ENCODE data around the gene INSM1.

INSM1 gene

DNA sequence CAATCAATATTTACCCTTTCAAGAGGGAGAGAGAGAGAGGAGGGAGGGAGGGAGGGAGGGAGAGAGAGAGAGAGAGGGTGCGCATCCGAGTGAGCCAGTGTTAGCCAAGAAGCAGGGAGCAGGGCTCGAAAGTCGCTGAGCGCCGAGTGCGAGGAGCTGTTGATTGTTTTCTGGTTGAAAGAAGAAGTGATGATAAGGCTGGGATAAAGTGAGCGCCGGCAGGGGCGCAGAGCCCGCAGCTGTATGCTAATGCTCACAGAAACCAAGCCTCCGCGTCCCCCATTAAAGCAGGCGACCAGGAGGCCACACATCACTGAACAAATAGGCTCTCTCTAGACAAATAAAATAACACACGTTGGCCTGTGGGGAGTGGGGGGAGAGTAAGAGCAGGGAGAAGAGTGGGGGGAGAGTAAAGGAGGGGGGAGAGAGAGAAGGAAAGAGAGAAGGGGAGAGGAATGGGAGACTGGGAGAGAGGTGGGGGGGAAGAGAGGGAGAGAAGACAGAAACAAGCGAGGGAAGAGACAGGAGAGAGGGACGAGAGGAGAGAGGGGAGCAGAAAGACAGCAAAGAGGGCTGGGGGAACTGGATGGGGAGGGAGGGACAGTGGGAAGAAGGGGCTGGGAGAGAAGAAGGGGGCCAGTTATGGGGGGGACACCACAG, 5.0 kb upstream of the INSM1 start:
- in situ Hi-C loops (cut with MboI; ENCODE audit: low sequenced_read_pairs), result no loop called here

DNA sequence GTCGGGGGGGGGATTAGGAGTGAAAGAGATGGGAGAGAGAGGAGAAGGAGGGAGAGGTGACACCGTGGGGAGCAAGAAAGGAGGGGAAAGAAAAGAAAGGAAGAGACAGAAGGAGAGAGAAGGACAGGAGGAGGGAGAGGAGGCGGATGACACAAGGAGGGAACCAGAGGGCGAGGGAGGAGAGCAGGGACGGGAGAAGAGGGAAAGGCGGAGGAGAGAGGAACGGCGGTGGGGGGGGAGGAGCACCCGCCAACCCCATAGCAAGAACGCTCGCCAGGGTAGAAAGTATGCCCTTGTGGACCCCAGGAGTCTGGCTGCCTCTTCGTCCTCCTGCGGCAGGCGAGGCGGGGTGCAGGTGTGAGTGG, 4.5 kb upstream of the INSM1 start:
- in situ Hi-C loops (cut with MboI; ENCODE audit: low sequenced_read_pairs), result no loop called here

DNA sequence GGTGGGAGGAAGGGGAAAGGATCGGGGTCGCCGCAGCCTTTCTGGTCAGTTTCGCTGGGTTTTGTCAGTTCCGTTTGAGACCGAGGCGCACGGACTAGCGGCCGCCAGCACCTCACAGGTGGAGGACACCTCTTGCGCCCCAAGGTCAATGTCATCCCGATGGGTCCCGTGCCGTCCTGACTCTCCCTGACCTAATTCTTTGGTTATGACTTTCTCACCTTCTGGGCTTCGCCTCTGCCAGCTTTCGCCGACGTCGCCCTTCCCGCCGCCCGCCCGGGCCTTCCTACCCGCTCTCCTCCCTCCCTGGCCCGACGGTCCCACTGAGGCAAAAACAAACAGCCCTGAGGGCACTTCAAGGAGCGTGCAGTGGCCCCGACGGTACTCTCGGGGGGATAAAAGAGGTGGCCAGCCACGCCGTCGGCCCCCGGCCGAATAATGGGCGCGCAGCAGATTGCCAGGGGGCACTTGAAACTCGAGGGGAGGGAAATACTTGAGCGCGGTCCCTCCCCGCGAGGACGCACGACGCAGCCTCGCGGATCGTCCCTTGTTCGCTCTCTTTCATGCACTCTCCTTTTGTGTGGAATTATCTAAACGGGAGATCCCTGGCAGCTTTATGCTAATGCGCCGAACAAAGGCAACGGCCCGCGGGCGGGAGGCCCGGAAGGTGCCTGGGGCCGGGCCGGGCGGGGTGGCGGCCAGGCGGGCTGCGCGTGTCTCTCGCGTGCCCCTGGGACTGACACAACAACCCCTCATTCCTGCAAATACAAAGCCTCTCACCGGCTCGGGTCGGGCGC, 3.9 kb upstream of the INSM1 start:
- in situ Hi-C loops (cut with MboI; ENCODE audit: low sequenced_read_pairs), result no loop called here

DNA sequence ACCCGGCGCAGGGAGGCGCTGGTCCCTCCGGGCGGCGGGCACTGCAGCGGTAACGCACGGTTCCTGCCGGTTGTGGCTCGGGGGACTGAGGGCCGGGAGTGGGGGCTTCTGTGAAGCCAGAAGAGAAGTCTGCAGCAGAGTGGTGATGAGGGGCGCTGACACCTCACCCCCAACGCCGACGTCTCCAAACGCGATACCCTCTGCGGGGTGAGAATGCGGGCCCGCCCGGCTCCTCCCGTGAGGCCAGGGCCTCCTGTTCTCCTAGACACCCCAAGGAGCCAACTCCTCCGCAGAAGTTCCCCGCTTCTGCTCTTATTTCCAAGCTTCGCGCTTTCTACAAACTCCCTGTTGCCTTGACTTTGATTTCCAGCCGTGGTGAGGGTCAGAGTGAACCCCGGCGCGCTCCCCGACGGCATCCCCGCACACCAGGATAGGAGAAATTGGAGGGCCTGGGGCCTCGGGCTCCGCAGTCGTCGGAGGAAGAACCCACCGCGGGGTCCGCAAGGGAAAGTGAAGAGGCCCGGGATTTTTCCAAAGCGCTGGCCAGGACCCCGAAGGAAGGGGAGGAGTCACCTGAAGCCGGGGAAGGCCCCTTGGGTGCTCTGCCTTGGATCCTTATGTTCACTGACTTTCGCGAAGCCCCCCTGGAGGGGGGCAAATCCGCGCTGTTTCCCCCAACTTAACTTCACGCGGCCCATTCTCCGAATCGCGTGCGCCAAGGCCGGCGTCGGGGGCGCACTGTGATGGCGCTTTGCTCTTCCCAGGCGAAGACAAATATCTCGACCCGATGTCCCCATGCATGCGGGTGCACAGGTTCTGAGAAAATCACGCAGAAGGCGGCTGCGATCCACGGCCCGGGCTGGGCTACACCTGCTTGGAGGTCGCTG, 3.1 kb upstream of the INSM1 start:
- in situ Hi-C loops (cut with MboI; ENCODE audit: low sequenced_read_pairs), result no loop called here

DNA sequence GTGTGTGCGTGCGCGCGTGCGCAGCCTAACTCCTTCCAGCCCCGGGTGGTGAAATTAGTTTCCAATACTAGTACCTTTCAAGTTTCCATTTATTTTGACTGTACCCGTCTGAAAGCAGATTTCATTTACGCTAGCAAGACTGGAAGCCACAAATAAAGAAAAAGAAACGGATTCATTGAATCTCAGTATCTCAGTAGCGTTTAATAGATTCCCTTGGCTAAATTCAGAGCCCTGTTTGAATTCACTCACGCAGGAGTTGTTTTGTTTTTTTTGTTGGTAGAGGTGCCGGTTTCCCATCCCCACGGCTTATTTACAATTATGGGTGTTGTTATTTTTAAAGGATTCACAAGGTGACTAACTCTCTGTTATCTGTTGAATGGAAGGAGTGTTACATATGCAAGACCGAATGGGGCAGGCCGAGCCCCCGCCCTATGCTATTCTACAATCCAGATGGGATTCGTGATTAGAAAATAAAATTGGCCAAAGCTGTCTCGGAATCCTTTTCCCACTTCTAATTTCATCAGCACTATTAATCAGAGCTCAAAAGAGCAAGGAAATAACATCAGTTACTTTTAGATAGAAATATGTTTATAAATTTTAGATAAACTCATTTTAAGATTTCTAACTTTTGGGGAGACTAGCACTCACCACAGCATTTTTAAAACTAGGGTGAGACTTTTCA, 2.3 kb upstream of the INSM1 start:
- in situ Hi-C loops (cut with MboI; ENCODE audit: low sequenced_read_pairs), result no loop called here

DNA sequence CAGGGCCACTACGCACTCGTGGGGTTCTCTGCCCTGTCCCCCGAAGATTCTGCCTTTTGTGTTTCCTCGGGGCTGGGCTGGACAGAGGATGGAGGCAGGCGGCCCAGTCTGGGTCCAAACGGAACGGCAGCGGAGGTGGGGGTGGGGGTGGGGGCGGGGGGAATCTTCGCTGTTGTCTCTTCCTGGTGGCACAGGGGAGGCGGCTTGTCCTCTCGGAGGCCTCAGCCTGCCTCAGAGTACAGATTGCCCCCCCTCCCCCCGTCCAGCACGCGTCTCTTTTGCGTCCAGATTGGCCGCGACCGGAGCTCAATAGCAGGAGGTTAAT, 1.4 kb upstream of the INSM1 start:
- in situ Hi-C loops (cut with MboI; ENCODE audit: low sequenced_read_pairs), result no loop called here

DNA sequence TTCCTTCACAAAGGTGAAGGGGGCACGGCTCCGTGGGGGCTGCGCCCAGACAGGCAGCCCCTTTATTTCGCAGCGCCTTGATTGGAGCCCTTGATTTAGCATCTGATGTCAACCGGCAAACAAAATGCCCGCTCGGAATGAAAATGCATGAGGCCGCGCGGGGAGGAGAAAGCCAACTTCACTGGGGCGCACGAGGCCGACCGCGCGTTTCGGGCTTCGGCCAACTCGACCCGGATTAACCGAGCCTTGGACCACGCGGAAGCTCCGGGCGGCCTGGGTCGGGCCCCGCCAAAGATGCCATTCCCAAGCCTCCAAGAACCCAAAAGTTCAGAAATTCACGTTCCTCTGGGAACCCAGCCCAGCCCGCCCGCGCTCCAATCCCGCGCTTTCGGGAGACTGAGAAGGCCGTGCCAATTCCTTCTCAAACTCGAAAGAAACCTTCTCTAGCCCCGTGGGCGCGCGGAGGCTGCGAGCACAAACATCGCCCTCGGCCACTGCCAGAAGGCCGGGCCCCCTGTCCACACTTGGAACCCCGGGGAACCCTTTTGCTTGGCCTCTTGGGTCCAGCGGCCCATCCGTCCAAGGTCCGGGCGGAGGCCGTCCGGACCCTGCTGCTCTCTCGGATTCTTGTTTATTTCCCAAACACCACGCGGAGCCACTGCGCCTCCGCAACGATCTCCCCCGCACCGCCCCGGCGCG, 879 bp upstream of the INSM1 start:
- in situ Hi-C loops (cut with MboI; ENCODE audit: low sequenced_read_pairs), result no loop called here

DNA sequence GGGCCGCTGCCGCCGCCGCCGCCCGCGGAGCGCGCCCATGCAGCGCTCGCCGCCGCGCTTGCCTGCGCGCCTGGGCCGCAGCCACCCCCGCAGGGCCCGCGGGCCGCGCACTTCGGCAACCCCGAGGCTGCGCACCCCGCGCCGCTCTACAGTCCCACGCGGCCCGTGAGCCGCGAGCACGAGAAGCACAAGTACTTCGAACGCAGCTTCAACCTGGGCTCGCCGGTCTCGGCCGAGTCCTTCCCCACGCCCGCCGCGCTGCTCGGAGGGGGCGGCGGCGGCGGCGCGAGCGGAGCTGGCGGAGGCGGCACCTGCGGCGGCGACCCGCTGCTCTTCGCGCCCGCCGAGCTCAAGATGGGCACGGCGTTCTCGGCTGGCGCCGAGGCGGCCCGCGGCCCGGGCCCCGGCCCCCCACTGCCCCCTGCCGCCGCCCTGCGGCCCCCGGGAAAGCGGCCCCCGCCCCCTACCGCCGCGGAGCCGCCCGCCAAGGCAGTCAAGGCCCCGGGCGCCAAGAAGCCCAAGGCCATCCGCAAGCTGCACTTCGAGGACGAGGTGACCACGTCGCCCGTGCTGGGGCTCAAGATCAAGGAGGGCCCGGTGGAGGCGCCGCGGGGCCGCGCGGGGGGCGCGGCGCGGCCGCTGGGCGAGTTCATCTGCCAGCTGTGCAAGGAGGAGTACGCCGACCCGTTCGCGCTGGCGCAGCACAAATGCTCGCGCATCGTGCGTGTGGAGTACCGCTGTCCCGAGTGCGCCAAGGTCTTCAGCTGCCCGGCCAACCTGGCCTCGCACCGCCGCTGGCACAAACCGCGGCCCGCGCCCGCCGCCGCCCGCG, 730 bp downstream of the INSM1 start:
- in situ Hi-C loops (cut with MboI; ENCODE audit: low sequenced_read_pairs), result no loop called here

DNA sequence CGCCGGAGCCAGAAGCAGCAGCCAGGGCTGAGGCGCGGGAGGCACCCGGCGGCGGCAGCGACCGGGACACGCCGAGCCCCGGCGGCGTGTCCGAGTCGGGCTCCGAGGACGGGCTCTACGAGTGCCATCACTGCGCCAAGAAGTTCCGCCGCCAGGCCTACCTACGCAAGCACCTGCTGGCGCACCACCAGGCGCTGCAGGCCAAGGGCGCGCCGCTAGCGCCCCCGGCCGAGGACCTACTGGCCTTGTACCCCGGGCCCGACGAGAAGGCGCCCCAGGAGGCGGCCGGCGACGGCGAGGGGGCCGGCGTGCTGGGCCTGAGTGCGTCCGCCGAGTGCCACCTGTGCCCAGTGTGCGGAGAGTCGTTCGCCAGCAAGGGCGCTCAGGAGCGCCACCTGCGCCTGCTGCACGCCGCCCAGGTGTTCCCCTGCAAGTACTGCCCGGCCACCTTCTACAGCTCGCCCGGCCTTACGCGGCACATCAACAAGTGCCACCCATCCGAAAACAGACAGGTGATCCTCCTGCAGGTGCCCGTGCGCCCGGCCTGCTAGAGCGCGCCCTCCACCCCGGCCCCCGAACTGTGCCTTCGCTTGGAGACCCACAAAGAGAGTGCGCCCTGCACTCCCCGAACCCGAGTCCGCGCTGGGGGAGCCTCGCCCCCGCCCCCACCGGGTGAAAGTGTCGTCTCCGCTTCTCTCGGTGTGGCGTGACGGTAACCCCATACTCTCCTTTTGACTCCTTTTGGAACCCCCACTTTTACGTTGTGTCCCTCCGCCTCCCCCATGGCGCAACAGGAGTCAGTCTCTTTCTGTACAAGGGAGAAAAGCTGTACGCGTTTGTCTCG, 1.6 kb downstream of the INSM1 start:
- in situ Hi-C loops (cut with MboI; ENCODE audit: low sequenced_read_pairs), result no loop called here

DNA sequence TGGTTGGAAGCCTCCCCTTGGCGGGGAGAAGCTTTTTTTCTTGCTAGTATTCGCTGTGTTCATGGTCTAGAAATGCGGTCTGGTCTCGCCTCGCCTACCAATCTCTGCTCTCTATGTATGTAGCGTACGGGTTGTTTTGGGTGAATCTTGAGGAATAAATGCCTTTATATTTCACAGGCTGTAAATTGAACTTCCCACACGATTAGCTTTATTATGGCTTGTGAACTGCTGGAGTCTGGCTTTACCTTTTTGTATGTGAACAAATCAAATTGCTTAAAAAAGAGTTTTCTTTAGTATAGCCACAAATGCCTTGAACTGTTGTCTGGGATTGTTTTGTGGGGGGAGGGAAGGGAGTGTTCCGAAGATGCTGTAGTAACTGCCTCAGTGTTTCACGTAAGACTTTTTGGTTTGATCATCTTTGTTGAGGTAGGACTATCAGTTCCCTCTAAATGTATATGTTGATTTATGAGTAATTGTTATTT, 2.2 kb downstream of the INSM1 start:
- in situ Hi-C loops (cut with MboI; ENCODE audit: low sequenced_read_pairs), result no loop called here

DNA sequence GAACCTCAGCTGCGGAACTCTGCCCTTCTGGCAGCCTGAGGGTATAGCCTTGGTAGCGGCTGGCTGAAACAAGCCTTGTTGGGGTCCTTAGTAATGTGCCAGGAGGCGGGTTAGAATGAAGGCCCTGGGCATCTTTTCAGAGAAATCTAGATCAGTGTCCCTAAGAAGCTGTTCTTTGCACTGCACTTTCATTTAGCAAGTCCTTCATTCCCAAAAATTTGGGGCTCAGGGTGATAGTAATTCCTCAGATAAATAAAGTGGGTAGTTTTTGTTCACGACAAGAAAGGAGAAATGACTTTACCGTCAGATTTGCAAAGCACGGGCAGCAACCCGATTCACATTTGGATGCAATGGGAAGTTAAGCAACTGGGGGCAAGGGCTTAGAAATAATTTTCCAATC, 3.2 kb downstream of the INSM1 start:
- in situ Hi-C loops (cut with MboI; ENCODE audit: low sequenced_read_pairs), result no loop called here

DNA sequence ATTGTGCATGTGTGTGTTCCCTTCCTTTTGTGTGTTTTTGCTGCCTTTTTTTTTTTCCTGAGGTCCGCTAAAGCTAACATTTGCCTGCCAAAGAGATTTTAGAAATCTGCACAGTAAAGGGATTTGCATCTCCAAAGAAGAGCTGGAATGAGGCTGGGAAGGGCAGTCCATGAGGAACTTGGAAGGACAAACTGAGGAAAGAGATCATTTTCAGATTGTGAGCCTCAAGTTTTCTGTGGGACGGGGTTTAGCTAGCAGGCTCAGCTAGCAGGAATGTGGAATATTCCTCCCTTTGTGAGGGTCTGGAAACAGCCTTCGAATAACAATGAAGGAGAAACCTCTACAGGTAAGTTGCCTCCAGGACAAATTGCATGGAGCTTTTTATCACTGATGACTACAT, 3.8 kb downstream of the INSM1 start:
- in situ Hi-C loops (cut with MboI; ENCODE audit: low sequenced_read_pairs), result no loop called here

DNA sequence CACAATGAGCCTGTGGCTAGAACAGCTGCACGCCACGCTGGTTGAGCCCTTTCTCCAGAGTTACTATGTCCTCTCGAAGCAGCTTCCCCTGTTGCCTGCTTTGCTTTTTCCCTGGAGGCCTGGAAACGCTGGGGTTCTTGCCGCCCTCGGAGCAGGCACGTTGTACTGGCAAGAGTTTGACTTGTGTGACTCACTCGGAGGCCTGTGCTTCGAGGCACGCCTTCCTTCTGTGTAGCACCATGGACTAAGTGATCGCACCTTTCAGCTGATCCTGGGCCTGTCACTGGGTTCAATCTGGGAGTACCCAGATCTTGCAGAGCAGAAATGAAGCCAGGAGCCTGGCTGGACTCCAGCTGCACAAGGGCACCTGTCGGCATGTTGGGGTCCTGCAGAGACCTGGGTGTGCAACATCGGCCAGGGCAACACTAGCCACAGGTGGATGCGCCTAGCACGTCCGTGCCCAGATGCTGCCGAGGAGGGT, 5.2 kb downstream of the INSM1 start:
- in situ Hi-C loops (cut with MboI; ENCODE audit: low sequenced_read_pairs), result no loop called here

DNA sequence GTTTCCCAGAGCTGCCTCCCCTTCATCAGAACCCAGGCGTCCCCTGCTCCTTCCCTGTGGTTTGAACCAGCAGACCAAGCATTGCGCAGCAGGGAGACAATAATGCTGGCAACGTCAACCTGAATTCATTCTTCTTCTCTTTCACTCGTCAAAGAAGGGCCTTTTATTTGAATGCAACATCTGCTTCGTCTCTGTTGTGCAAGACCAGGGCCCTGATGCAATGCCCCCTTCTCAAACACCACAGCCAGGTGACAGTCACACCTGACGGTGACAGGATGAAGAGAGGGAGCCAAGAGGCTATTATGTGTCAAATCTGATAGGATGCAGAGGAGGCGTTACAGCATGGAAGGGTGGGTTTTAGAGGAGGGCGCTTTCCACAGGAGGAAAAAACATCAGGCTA, 8.0 kb downstream of the INSM1 start:
- in situ Hi-C loops (cut with MboI; ENCODE audit: low sequenced_read_pairs), result no loop called here

DNA sequence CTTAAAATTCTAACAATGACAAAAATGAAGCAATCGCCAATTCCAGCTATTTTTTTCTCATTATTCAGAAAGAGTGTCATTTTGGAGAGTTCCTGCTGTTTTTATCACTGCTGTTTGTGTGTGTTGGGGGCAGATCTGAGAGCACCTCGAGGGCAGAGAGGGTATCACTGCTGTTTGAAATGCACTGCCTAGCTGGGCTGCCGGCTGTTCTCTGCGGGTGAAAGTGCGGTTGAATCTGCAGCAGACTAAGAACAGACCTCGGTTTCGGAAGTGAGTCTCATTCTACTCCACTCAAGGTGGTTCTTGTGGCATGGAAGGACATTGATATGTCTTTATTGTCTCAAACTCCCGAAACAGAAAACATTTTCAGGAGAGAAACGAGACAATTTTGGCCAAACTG, 18.3 kb downstream of the INSM1 start:
- in situ Hi-C loops (cut with MboI; ENCODE audit: low sequenced_read_pairs), result no loop called here

DNA sequence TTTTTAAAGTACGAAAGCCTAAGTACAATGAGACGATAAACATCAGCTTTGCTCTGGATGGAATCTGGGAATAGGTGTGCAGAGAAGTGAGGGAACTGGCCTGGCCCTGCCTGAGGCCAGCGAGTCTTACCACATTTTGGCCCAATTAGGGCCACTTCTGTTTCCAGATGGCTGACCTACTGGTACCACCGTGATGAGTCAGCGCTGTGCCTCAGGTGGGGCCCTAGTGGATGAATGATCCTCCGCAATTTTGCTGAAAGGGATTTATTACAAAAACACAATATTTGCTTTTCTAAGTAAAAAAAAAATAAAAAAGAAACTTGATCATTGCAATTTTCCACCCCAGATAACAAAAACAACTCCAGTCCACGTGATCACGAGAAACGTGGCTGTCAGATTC, 22.5 kb downstream of the INSM1 start:
- in situ Hi-C loops (cut with MboI; ENCODE audit: low sequenced_read_pairs), result no loop called here

DNA sequence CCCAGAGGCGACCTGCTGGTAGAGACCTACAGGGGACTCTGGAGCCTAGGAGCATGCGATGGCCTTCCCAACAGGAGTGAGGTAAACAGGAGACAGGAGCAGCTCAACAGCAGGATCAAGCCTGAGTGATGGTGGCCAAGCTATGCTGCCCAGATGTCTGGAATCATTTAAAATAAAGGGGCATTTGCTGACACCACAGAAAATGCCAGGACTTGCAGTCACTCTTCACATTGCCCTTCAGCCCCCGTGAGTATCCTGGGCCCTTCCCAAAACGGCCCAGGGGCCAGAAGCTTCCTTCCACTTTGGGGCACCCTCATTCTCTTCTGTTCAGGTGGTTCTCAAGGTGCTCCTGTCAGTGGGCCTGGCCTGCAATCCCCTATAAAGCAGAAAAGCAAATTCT, 23.2 kb downstream of the INSM1 start:
- in situ Hi-C loops (cut with MboI; ENCODE audit: low sequenced_read_pairs), result no loop called here

DNA sequence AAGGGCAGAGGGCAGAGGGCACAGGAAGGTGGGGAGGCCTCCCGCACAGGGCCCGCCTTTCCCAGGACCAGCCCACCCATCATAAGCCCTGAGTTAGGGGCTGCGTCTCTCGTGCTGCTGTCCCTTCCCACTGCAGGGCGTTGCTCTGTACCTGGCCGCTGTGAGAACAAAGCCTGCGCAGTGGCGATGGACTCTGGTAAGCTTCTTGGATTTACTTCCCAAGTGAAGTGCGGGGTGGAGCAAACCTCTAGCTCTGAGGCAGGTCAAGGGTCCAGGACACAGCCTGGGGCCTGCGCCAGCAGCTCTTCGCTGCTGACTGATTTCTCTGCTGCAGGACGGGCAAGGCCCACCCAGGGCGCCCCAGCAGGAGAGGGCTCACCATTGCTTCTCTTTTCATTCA, 23.9 kb downstream of the INSM1 start:
- in situ Hi-C loops (cut with MboI; ENCODE audit: low sequenced_read_pairs), result no loop called here

Data from HL-60/S4 treated with retinoic acid at 250 ng/mL for 4 days and 3 days (cell line).